MCF 10A (cell line): ENCODE data around the gene EBP. TPM values are rescaled to one million over a fixed set of nuclear protein-coding genes. Genes with fewer than 3 reads are reported as not detected.

Source experiments
- BruUV-seq: library from RNA; stranded (reverse); fragments of 400-500 nt; replicated peaks from 2 replicates; lab custom pipeline; 2021; lab: Mats Ljungman, UMichigan
- CTCF ChIA-PET: fragments of 300-600 bp; sonication (Branson Sonifier 250); formaldehyde crosslinking; extraction: SDS; loops from one replicate; lab custom pipeline; 2021; ENCODE audit warnings: antibody characterized with exemption, inconsistent platforms; lab: Yijun Ruan, JAX
- POLR2A ChIA-PET: fragments of 300-600, 350-650 bp; sonication (Branson Sonifier 250); formaldehyde crosslinking; extraction: SDS; loops from one replicate; lab custom pipeline; 2020; ENCODE audit warnings: antibody characterized with exemption, inconsistent platforms; lab: Yijun Ruan, JAX
- DNase-seq: peaks from one replicate; pipeline ENCODE4 v3.0.0-alpha.2; 2018; ENCODE audit not compliant: unreplicated experiment
- H3K27ac Mint-ChIP-seq: one replicate; pipeline ENCODE4 v1.8.0; 2022; ENCODE audit warnings: mild to moderate bottlenecking, low read depth, mixed read lengths; ENCODE audit not compliant: unreplicated experiment
- H3K27me3 Mint-ChIP-seq: one replicate; pipeline ENCODE4 v1.8.0; 2022; ENCODE audit warnings: mixed read lengths; ENCODE audit not compliant: insufficient read depth, unreplicated experiment
- H3K36me3 Mint-ChIP-seq: one replicate; pipeline ENCODE4 v1.8.0; 2022; ENCODE audit warnings: mild to moderate bottlenecking, moderate library complexity, mixed read lengths; ENCODE audit not compliant: insufficient read depth, unreplicated experiment
- H3K4me1 Mint-ChIP-seq: one replicate; pipeline ENCODE4 v1.8.0; 2022; ENCODE audit warnings: mixed read lengths; ENCODE audit not compliant: insufficient read depth, unreplicated experiment
- H3K4me3 Mint-ChIP-seq: one replicate; pipeline ENCODE4 v1.8.0; 2022; ENCODE audit warnings: mild to moderate bottlenecking, moderate library complexity, mixed read lengths; ENCODE audit not compliant: unreplicated experiment
- H3K9me3 Mint-ChIP-seq: one replicate; pipeline ENCODE4 v1.8.0; 2022; ENCODE audit warnings: mixed read lengths; ENCODE audit not compliant: unreplicated experiment
- intact Hi-C: fragments of 100-400 bp; cut with micrococcal nuclease; formaldehyde crosslinking; loops from 2 replicates; pipeline ENCODE4 v1.14.1; 2022
- total RNA-seq: library from RNA; stranded (reverse); gene quantifications from 2 replicates; pipeline ENCODE4 v1.2.3, GENCODE V29; 2022
- TF ChIP-seq, protein P1 (sequence below): fragments of 200-600 bp; IDR thresholded peaks from one replicate; pipeline ENCODE4 v1.8.0; 2022; ENCODE audit warnings: antibody characterized with exemption, mild to moderate bottlenecking; ENCODE audit not compliant: unreplicated experiment

The EBP gene
- total RNA-seq, 1 experiment from 2014 or later: 102 TPM

- no peak for DNase-seq
- no peak overlapping the region for H3K4me3 Mint-ChIP-seq
- H3K27ac Mint-ChIP-seq: no peak overlapping the region
- TF ChIP-seq, protein P1, sequence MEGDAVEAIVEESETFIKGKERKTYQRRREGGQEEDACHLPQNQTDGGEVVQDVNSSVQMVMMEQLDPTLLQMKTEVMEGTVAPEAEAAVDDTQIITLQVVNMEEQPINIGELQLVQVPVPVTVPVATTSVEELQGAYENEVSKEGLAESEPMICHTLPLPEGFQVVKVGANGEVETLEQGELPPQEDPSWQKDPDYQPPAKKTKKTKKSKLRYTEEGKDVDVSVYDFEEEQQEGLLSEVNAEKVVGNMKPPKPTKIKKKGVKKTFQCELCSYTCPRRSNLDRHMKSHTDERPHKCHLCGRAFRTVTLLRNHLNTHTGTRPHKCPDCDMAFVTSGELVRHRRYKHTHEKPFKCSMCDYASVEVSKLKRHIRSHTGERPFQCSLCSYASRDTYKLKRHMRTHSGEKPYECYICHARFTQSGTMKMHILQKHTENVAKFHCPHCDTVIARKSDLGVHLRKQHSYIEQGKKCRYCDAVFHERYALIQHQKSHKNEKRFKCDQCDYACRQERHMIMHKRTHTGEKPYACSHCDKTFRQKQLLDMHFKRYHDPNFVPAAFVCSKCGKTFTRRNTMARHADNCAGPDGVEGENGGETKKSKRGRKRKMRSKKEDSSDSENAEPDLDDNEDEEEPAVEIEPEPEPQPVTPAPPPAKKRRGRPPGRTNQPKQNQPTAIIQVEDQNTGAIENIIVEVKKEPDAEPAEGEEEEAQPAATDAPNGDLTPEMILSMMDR: no peak
- CTCF ChIA-PET: interaction anchor here (0.6 to 1.6 kb wide), 4 partner anchors 9 to 40 kb away, joined by 3 to 5 read pairs (median 4); no protein-coding TSS in a partner anchor
- peaks cover 5% of the 10 kb centered on the region for H3K9me3 Mint-ChIP-seq
- H3K4me1 Mint-ChIP-seq: peaks cover 5% of the 10 kb centered on the region
- POLR2A ChIA-PET: interaction anchor here (0.6 kb wide), 1 partner anchor 39 kb away, joined by 3 read pairs; no protein-coding TSS in a partner anchor
- no peaks in the 10 kb centered on the region for H3K27me3 Mint-ChIP-seq
- intact Hi-C loops: no loop called here
- H3K36me3 Mint-ChIP-seq: peaks cover 7% of the 10 kb centered on the region
- no TSS peak for BruUV-seq
Measured at GRCh38 chrX:48514126-48514806, 7.3 kb upstream of the EBP start.

GRCh38 chrX:48514868-48515460 is 6.6 kb upstream of the EBP start:
- peaks cover 5% of the 10 kb centered on the region for H3K9me3 Mint-ChIP-seq
- no TSS peak for BruUV-seq

DNA sequence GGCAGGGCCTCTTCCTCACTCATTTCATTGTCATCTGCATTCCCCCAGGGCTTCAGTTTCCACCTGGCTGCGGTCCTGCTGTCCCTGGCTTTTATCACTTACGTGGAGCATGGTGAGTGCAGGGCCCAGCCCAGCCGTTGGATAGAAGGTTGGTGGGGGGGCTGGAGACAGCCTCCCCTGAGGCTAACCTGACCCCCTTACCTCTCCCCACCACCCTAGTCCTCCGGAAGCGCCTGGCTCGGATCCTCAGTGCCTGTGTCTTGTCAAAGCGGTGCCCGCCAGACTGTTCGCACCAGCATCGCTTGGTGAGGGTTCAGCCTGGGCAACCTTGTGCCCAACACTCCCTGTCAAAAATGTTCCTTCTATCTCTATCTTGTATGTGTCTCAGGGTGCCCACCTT is 5.8 kb upstream of the EBP start:
- POLR2A ChIA-PET: no interaction called here
- no peak for DNase-seq
- H3K27ac Mint-ChIP-seq: no peak overlapping the region
- intact Hi-C loops: no loop called here
- peaks cover 5% of the 10 kb centered on the region for H3K9me3 Mint-ChIP-seq
- TF ChIP-seq, protein P1: no peak
- H3K4me3 Mint-ChIP-seq: no peak overlapping the region
- H3K36me3 Mint-ChIP-seq: peaks cover 7% of the 10 kb centered on the region
- no peaks in the 10 kb centered on the region for H3K27me3 Mint-ChIP-seq
- peaks cover 5% of the 10 kb centered on the region for H3K4me1 Mint-ChIP-seq
- no TSS peak for BruUV-seq
- CTCF ChIA-PET: no interaction called here

More at GRCh38 chrX:48514868-48515460, 6.6 kb upstream of the EBP start:
- H3K27ac Mint-ChIP-seq: no peak overlapping the region
- CTCF ChIA-PET: interaction anchor here (0.6 to 0.7 kb wide), 3 partner anchors 10 to 24 kb away, joined by 3 to 5 read pairs (median 3); no protein-coding TSS in a partner anchor
- TF ChIP-seq, protein P1: no peak
- POLR2A ChIA-PET: no interaction called here
- peaks cover 7% of the 10 kb centered on the region for H3K36me3 Mint-ChIP-seq
- no peak for DNase-seq
- H3K4me1 Mint-ChIP-seq: peaks cover 5% of the 10 kb centered on the region
- H3K27me3 Mint-ChIP-seq: no peaks in the 10 kb centered on the region
- intact Hi-C loops: no loop called here
- no peak overlapping the region for H3K4me3 Mint-ChIP-seq

- BruUV-seq: no TSS peak
- peaks cover 7% of the 10 kb centered on the region for H3K36me3 Mint-ChIP-seq
- DNase-seq: no peak
- no peaks in the 10 kb centered on the region for H3K27me3 Mint-ChIP-seq
- POLR2A ChIA-PET: no interaction called here
- TF ChIP-seq, protein P1: no peak
- no peak overlapping the region for H3K4me3 Mint-ChIP-seq
- intact Hi-C loops: no loop called here
- H3K9me3 Mint-ChIP-seq: peaks cover 5% of the 10 kb centered on the region
- CTCF ChIA-PET: no interaction called here
- peaks cover 3% of the 10 kb centered on the region for H3K4me1 Mint-ChIP-seq
- H3K27ac Mint-ChIP-seq: no peak overlapping the region
Measured at GRCh38 chrX:48516285-48516684, 5.3 kb upstream of the EBP start.
